BJ (cell line): ENCODE data around the gene DLG2. TPM values are rescaled to one million over a fixed set of nuclear protein-coding genes. Genes with fewer than 3 reads are reported as not detected.

Experiments used
- CTCF ChIA-PET: fragments of 350-600 bp; formaldehyde crosslinking; extraction: SDS; loops from one replicate; lab custom pipeline; 2021; ENCODE audit warnings: antibody characterized with exemption, inconsistent platforms; lab: Yijun Ruan, JAX
- POLR2A ChIA-PET: fragments of 300-600 bp; sonication (Branson Sonifier 250); formaldehyde crosslinking; extraction: SDS; loops from one replicate; lab custom pipeline; 2021; ENCODE audit warnings: antibody characterized with exemption; lab: Charles Lee
- DNase-seq: peaks from one replicate; pipeline ENCODE4 v3.0.0-alpha.2; 2011; ENCODE audit warnings: low read depth
- H3K27me3 ChIP-seq: 2 replicates; pipeline ENCODE4 v1.6.0; 2011; ENCODE audit warnings: low read length; ENCODE audit not compliant: control insufficient read depth, insufficient read depth
- H3K36me3 ChIP-seq: 2 replicates; pipeline ENCODE4 v1.5.1; 2011; ENCODE audit warnings: low read length; ENCODE audit not compliant: control insufficient read depth, insufficient read depth
- H3K4me3 ChIP-seq: 2 replicates; pipeline ENCODE4 v1.5.1; 2011; ENCODE audit warnings: low read depth, mild to moderate bottlenecking, control low read depth, low read length
- CTCF ChIP-seq: IDR thresholded peaks from 2 replicates; pipeline ENCODE4 v1.5.1; 2011; ENCODE audit warnings: low read depth, mild to moderate bottlenecking, control low read depth, inconsistent platforms, low read length, moderate library complexity; ENCODE audit not compliant: insufficient read depth
- polyA plus RNA-seq: library from polyadenylated mRNA; depleted of rRNA; stranded (reverse); fragments of >200 nt; gene quantifications from 2 replicates; pipeline ENCODE4 v1.2.3, GENCODE V29; 2011

DLG2 gene
- polyA plus RNA-seq, 1 experiment = 0.28 TPM

- ChIA-PET CTCF (no interaction called here), POLR2A (no interaction called here)
- no peak for TF ChIP-seq CTCF
- Histone ChIP-seq H3K4me3 (no peak overlapping the region), H3K27me3 (no peaks in the 10 kb centered on the region), H3K36me3 (no peaks in the 10 kb centered on the region)
- DNase-seq = no peak
Measured at GRCh38 chr11:84882056-84882455, 745.1 kb downstream of the DLG2 start.

DNA sequence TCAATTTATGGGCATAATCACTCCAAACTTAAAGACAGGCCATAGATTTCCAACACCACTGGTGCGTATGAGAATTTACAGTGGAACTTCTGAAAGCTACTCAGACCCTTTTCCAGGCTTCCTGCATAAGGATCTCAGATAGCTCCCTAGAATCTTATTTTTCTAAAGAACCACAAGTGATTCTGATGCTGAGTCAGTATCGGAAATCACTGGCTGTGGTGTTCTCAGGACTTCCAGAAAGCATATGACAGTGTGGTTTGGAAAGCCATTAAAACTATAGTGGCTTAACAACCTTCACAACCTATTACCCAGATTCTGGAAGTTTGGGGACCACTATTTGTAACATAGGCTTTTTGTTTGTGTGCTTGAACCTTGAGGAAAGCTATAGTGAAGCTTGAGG is 756.0 kb downstream of the DLG2 start:
- TF ChIP-seq CTCF = no peak
- no peak overlapping the region for H3K4me3 ChIP-seq
- ChIA-PET POLR2A (no interaction called here), CTCF (interaction anchor here (0.8 kb wide), 1 partner anchor 10 kb away, joined by 3 read pairs; no protein-coding TSS in a partner anchor)
- no peaks in the 10 kb centered on the region for H3K36me3 ChIP-seq
- DNase-seq = no peak
- H3K27me3 ChIP-seq = no peaks in the 10 kb centered on the region

DNA sequence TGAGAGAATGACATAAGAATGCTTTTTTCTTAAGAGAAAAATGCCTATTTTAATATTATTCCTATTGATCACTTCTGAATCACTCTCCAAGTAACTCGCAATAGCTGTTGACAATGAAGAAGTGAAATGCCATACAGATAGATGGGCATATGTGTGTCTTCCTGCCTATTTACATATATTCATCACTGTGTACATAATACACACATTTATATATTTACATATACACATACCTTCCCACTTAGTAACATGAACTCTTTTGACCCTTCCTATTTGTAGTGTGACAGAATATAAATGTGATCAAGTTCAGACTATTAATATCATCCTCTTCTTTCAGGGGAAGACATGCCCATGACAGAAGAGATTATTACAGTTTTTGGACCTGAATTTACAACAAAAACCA is 756.7 kb downstream of the DLG2 start:
- TF ChIP-seq CTCF = no peak
- CTCF ChIA-PET = no interaction called here
- H3K36me3 ChIP-seq = no peaks in the 10 kb centered on the region
- no peaks in the 10 kb centered on the region for H3K27me3 ChIP-seq
- POLR2A ChIA-PET = no interaction called here
- H3K4me3 ChIP-seq = no peak overlapping the region
- no peak for DNase-seq

DNA sequence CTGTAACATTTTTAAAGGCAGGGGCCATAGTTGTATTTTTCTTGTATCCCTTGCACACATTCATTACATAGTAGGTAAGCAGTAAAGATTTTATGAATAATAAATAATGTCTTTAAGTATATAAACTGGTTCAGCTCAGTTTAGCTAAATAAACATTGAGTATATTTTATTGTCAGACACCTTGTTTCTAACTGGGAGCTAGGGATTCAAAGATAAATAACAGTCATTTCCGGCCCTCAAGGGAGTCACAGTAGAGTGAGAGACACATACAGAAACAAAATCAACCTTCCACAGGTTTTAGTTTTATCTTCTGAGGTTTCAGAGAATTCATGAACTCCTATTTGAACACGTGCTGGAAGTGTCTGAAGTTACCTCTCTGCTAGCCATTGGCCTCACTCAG is 760.2 kb downstream of the DLG2 start:
- no peak for TF ChIP-seq CTCF
- POLR2A ChIA-PET = no interaction called here
- no peak overlapping the region for H3K4me3 ChIP-seq
- H3K36me3 ChIP-seq = no peaks in the 10 kb centered on the region
- CTCF ChIA-PET = interaction anchor here (0.6 kb wide), 1 partner anchor 9 kb away, joined by 4 read pairs; no protein-coding TSS in a partner anchor
- no peaks in the 10 kb centered on the region for H3K27me3 ChIP-seq
- DNase-seq = no peak

GRCh38 chr11:84865791-84866535 is 761.2 kb downstream of the DLG2 start:
- TF ChIP-seq CTCF = no peak
- no peak overlapping the region for H3K4me3 ChIP-seq
- POLR2A ChIA-PET = no interaction called here
- H3K27me3 ChIP-seq = no peaks in the 10 kb centered on the region
- CTCF ChIA-PET = no interaction called here
- no peaks in the 10 kb centered on the region for H3K36me3 ChIP-seq
- no peak for DNase-seq
